Islet of Langerhans (tissue), 1 donor: Measurements from ENCODE around the gene HPS4.

Source experiments
- FAIRE-seq: peaks from one replicate; lab custom pipeline; 2011; peaks lifted over from hg19 to GRCh38; lab: Jason Lieb, UNC

Gene HPS4

GRCh38 chr22:26496456-26496855 lies 12.9 kb upstream of the HPS4 start:
- no peak for FAIRE-seq

- no peak for FAIRE-seq
These were observed 10.9 kb upstream of the HPS4 start for GRCh38 chr22:26494506-26494905.

- FAIRE-seq: no peak
These were observed 8.6 kb upstream of the HPS4 start for GRCh38 chr22:26492220-26492619.

GRCh38 chr22:26489447-26490036 lies 6.0 kb upstream of the HPS4 start:
- no peak for FAIRE-seq

- FAIRE-seq: no peak
These were observed 4.4 kb upstream of the HPS4 start for GRCh38 chr22:26487996-26488395.

- FAIRE-seq: no peak
These were observed 2.8 kb upstream of the HPS4 start for GRCh38 chr22:26486394-26486793.

- FAIRE-seq: no peak
These were observed 2.3 kb upstream of the HPS4 start for GRCh38 chr22:26485806-26486390.

- FAIRE-seq: no peak
These were observed 1.4 kb upstream of the HPS4 start for GRCh38 chr22:26485013-26485412.

GRCh38 chr22:26484360-26484706 lies 750 bp upstream of the HPS4 start:
- FAIRE-seq: no peak

- FAIRE-seq: no peak
These were observed 542 bp downstream of the HPS4 start for GRCh38 chr22:26483043-26483438.

- FAIRE-seq: no peak
These were observed 1.4 kb downstream of the HPS4 start for GRCh38 chr22:26482161-26482560.

GRCh38 chr22:26481694-26482093 lies 1.9 kb downstream of the HPS4 start:
- FAIRE-seq: no peak

- no peak for FAIRE-seq
These were observed 2.4 kb downstream of the HPS4 start for GRCh38 chr22:26481112-26481693.

GRCh38 chr22:26480611-26480932 lies 3.0 kb downstream of the HPS4 start:
- FAIRE-seq: no peak

- no peak for FAIRE-seq
These were observed 3.6 kb downstream of the HPS4 start for GRCh38 chr22:26479792-26480610.

- FAIRE-seq: peak; percentile 41
These were observed 4.4 kb downstream of the HPS4 start for GRCh38 chr22:26479043-26479791.

- FAIRE-seq: no peak
These were observed 6.2 kb downstream of the HPS4 start for GRCh38 chr22:26477341-26477731.

GRCh38 chr22:26476705-26477340 lies 6.8 kb downstream of the HPS4 start:
- FAIRE-seq: no peak

GRCh38 chr22:26474682-26475081 lies 8.9 kb downstream of the HPS4 start:
- no peak for FAIRE-seq

- FAIRE-seq: peak; percentile 53
These were observed 12.1 kb downstream of the HPS4 start for GRCh38 chr22:26471522-26471921.

- no peak for FAIRE-seq
These were observed 12.8 kb downstream of the HPS4 start for GRCh38 chr22:26470807-26471206.

GRCh38 chr22:26466196-26466595 lies 17.4 kb downstream of the HPS4 start:
- no peak for FAIRE-seq
